GM19395 (cell line): Measurements from ENCODE around the gene PIGBOS1.
"Not testable (repeated sequence)": the region's sequence is repeated elsewhere in the genome, so short reads cannot be mapped to it uniquely, and the experiment has no call there.

Source experiments
- ATAC-seq: cut with Tn5 transposase; IDR thresholded peaks from one replicate; pipeline ENCODE4 v1.9.1; 2021; ENCODE audit warnings: mild to moderate bottlenecking, moderate library complexity; ENCODE audit not compliant: unreplicated experiment

Gene PIGBOS1

DNA sequence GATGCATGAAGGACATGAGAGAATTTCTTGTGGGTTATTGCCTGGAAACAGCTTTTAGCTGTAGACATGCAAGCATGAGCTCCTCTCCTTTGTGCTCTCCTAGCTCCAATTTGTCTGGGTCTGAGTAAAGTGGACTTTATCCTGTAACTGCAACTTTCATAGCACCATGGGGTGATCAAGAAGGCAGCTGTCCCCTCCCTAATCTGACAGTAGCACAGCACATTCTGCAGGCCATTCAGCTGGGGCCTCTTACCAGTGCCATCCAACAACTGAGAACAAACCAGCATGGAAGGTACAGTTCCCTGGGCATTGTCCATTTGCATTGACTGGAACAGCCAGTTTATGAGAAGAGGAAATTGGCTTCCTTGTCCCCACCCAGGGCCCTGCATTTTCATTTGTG is 21.6 kb downstream of the PIGBOS1 start:
- ATAC-seq: no peak

- ATAC-seq: peak; percentile 82
Observed at GRCh38 chr15:55290528-55291057, 28.3 kb downstream of the PIGBOS1 start.

GRCh38 chr15:55289746-55290527 is 29.0 kb downstream of the PIGBOS1 start, which contains the start of gene RAB27A:
Gene RAB27A, minus strand, starts transcription at chr15:55289813. Its CDS starts 54,879 bp downstream, at chr15:55234934.
- ATAC-seq: peak; percentile 72

GRCh38 chr15:55289011-55289745 is 29.7 kb downstream of the PIGBOS1 start:
- ATAC-seq: peak; percentile 43

DNA sequence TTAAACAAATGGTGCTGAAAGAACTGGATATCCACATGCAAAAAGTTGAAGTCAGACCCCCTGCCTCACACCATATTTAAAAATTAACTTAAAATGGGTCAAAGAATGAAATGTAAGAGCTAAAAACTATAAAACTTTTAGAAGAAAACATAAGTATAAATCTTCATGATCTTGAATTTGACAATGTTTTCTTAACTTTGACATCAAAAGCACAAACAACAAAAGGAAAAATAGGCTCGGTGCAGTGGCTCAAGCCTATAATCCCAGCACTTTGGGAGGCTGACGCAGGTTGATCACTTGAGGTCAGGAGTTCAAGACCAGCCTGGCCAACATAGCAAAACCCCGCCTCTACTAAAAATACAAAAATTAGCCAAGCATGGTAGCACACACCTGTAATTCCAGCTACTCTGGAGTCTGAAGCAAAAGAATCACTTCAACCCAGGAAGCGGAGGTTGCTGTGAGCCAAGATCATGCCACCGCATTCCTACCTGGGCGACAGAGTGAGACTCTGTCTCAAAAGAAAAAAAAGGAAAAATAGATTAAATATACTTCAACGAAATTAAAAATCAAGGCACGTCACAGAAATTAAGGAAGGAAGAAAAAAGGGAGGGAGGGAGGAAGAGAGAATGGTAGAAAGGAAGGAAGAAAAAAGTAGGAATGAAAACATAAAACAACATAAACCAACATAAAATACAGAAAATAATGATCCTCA is 30.8 kb downstream of the PIGBOS1 start:
- ATAC-seq: no peak

DNA sequence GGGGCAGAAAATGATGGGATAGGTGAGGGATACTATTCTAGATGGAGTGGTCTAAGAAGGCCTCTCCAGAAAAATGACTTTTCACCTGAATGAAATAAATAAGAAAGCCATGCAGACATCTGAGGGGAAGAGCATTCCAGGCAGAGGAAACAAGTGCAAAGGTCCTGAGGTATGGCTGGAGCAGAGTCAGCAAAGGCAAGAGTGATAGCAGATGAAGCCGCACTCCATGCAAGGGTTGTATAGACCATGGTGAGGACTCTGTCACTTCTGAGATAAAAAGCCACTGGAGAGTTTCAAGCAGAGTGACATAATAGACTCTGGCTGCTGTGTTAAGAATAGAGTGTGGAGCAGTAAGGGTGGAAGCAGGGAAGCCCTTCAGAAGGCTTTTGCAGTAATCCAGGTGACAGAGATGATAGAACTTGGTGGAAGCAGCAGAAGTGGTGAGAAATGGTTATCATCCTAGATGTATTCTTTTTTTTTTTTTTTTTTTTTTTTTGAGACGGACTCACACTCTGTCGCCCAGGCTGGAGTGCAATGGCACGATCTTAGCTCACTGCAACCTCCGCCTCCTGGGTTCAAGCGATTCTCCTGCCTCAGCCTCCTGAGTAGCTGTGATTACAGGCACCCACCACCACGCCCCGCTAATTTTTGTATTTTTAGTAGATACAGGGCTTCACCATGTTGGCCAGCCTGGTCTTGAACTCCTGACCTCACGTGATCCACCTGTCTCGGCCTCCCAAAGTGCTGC is 32.3 kb downstream of the PIGBOS1 start:
- not testable (repeated sequence) for ATAC-seq

DNA sequence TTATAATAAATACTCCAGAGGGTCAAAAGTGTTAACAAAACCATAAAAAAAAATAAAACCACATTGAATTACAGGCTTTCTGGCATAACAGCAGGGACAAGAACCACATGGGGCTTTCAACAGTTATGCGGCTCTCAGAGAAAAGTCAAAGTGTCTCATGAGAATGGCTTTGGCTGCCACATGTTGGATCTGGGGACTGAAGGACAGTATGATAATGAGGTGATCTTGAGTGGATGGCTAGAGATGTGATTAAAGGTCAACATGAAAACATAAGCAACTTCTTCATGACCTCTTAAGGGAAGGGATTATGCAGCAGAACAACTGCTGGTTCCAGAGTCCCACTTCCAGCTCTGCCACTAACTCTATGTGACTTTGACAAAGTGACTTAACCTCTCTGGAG is 34.5 kb downstream of the PIGBOS1 start:
- no peak for ATAC-seq

DNA sequence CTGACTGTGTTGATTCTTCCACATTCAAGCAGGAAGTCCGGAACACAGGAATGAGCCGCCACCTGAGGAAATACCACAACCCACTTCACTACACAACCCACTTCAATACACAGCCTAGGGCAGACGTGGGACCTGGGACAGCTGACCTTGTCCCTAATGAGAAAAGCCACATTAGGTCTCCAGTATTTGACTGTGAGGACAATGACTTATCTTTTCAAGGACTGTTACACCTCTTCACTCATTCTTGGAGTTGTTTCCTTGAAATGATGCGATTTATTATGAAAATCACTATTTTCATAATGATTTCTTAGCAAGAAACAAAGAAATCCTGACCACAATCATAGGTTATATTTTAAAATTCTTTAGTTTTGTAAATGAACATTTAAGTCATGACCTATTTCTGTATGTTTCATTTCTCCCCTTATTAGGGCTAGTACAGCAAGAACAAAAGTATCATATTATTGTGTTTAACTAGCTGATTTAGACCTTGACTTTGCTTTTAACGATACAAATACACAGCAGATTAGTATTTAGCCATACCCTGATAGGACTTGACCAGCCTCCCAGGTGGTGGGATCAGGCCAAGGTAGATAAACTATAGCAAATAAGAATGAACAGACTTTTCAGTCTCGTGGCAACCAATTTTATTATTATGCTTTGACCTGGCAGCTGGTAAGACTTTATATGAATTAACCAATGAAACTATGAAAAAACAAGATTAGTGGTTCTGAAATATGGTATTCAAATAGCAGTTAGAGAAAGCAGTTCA is 35.4 kb downstream of the PIGBOS1 start:
- no peak for ATAC-seq

DNA sequence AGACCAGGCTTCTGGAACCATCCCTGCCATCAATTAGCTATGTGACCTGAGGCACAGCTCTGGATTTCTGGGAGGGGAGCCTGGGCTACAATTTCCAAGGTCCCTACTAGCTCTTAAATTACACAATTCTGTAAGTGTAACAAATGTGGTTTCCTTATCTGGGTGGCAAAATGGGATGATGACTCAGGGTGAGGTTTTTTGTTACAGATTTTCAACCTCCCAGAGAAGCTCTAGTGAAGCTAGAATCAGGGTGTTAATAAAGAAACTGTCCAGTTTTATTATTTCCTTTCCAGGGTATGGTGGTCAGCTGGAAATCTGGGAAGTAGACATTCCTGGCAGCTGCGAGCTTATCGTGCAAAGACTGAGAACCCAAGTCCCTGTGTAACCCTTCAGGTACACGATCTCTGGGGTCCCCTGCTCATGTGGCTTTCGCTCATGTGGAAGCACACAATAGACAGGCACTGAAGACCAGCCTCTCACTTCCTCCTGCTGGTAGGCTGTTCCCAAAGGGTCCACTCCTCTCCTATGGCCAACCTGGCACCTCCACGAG is 36.6 kb downstream of the PIGBOS1 start:
- no peak for ATAC-seq

DNA sequence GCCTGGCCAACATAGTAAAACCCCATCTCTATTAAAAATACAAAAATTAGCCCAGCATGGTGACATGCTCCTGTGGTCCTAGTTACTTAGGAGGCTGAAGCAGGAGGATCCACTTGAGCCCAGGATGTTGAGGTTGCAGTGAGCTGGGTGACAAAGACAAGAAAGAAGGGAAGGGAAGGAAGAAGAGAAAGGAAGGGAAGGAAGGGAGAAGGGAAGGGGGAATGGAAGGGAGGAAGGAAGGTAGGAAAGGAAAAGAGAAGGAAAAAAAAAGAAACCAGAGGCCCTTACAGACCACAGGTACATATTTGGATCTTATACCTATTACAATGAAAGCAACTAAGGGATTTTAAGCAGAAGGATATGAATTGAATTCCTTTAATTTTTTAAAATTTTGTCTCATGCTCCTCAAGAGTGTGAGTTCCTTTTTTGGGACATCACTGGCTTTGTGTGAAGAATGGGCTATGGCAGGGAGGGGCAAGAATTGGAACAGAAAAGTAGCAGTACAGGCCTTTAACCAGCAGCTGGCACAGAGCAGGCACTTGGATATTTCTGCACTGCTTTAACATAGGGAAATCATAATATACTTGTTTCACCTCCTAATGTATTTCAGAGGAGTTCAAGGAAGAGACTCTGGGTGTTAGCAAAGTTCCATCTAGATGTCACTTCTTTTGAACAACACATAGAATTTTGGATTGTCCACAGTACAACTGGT is 37.2 kb downstream of the PIGBOS1 start:
- ATAC-seq: no peak

- not testable (repeated sequence) for ATAC-seq
Observed at GRCh38 chr15:55280589-55280988, 38.3 kb downstream of the PIGBOS1 start.

DNA sequence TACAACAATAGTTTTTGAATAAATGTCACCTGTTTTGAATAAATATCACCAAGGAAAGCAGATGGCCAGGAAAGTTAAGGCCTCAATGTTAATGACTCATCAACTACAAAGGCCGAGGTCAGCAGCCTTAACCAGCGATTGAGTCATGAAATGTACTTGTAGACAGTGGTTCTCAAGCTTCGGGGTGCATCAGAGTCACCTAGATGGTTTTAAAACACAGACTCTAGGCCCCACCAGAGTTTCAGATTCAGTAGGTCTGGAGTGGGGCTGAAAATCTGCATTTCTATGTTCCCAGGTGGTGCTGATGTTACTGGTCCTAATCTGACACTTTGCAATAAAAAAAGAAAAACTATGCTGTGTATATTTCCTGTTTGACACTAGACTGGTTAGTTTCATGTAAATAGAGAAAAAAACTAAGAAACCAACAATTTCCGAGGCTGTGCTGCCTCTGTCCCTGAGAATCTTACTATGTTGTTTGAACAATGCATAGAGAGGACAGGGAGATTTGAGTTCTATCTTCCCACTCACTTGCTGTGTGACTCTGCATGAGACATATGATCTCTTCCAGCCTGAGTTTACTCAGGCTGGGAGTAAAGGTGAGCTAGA is 39.1 kb downstream of the PIGBOS1 start:
- peak; percentile 89 for ATAC-seq

GRCh38 chr15:55279100-55279745 is 39.7 kb downstream of the PIGBOS1 start:
- no peak for ATAC-seq

DNA sequence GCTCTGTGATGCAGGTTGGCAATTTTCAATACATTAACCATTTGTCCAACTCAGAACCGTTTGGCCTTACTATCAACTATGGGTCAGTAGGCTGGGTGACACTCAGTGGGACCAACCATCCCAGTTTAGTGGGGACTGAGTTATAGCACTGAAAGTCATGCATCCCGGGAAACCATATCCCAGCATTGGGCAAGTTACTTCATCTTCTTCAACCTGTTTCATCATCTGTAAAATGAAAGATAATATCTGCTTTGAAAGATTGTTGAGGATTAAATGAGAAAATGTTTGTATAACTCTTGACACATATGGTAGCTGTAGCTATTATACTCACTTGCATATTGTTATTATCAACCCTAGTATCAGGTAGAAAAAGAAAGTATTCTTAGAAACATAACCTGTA is 41.2 kb downstream of the PIGBOS1 start:
- ATAC-seq: no peak

DNA sequence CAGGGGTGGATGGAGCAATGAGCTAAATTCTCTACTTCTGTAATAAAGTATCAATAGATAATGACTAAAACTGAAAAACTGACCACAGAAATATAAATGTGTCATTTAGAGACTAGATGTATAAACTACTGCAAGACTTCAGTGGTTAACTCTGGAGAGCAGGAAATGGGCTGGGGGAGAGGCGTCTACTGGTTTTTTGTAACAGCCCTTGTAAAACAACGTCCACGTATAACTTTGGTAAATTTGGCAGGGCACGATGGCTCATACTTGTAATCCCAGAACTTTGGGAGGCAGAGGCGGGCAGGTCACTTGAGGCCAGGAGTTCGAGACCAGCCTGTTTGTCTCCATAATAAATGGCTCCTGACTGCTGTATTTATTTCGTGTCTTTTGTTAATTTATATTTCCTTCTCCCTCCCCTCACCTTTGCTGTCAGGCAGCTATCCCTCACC is 41.8 kb downstream of the PIGBOS1 start:
- peak; percentile 62 for ATAC-seq

DNA sequence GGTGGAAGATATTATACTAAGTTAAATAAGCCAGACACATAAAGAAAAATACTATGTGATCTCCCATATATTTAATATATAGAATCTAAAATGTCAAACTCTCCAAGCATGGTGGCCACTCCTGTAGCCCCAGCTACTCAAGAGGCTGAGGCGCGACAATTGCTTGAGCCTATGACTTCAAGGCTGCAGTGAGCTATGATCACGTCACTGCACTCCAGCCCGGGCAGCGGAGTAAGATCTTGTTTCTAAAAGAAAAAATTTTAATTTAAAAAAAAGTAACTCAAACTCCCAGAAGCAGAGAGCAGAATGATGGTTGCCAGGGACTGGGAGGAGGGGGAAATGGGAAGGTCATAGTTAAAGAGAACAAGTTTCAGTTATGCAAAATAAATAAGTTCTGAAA is 42.6 kb downstream of the PIGBOS1 start:
- ATAC-seq: no peak

- no peak for ATAC-seq
Observed at GRCh38 chr15:55270291-55270690, 48.6 kb downstream of the PIGBOS1 start.

- ATAC-seq: no peak
Observed at GRCh38 chr15:55268176-55268695, 50.7 kb downstream of the PIGBOS1 start.
